HCT116 (cell line): Measurements from ENCODE around the gene AFF1. TPM values are rescaled to one million over a fixed set of nuclear protein-coding genes. Genes with fewer than 3 reads are reported as not detected.

Experiments
- ATAC-seq: fragments of 200-7000 bp; cut with Tn5 transposase; 2 replicates; pipeline ENCODE4 v1.9.1; 2020; ENCODE audit warnings: mild to moderate bottlenecking, moderate library complexity
- BruUV-seq: library from RNA; stranded (reverse); fragments of 400-500 nt; replicated peaks from 2 replicates; lab custom pipeline; 2021; lab: Mats Ljungman, UMichigan
- CTCF ChIA-PET: fragments of 300-600 bp; sonication (Branson Sonifier 250); formaldehyde crosslinking; loops from one replicate; lab custom pipeline; 2021; ENCODE audit warnings: antibody characterized with exemption; lab: Charles Lee
- POLR2A ChIA-PET: fragments of 300-600, 350-600 bp; sonication (Branson Sonifier 250); formaldehyde crosslinking; loops from one replicate; lab custom pipeline; 2021; ENCODE audit warnings: antibody characterized with exemption; lab: Charles Lee
- RAD21 ChIA-PET, 2 experiments: fragments of 300-600 bp; sonication (Branson Sonifier 250); formaldehyde crosslinking; loops; one replicate each; lab custom pipeline; 2023; ENCODE audit warnings: low total read pairs in 2 of 2; ENCODE audit not compliant: uncharacterized antibody in 2 of 2, unreplicated experiment in 2 of 2, low non-redundant PET in 1 of 2; lab: Charles Lee
- DNase-seq: peaks from one replicate; pipeline ENCODE4 v3.0.0-alpha.2; 2010; ENCODE audit warnings: low read depth, low spot score
- H2AFZ ChIP-seq: fragments of 200-600 bp; shearing (Covaris generic), sonication (generic); 2 replicates; pipeline ENCODE4 v1.6.1; 2017; ENCODE audit warnings: low read depth, mixed run types, mixed read lengths, antibody characterized with exemption, low read length; ENCODE audit not compliant: poor library complexity, severe bottlenecking
- H3K27ac ChIP-seq: 2 replicates; pipeline ENCODE4 v1.5.1; 2012; ENCODE audit warnings: low read depth, low read length
- H3K27me3 ChIP-seq: fragments of 200-600 bp; sonication (generic); 2 replicates; pipeline ENCODE4 v1.6.1; 2016; ENCODE audit warnings: mixed run types, low read length, mixed read lengths; ENCODE audit not compliant: insufficient read depth
- H3K36me3 ChIP-seq, 2 experiments: fragments of 200-500 bp in 1 of 2; fragments of 200-600 bp in 1 of 2; sonication (Bioruptor generic) in 1 of 2; sonication (generic) in 1 of 2; 2 replicates each; pipeline versions ENCODE4 v1.5.1 to v1.6.1; 2014 to 2016; ENCODE audit warnings: low read length in 2 of 2, inconsistent platforms in 1 of 2, mixed read lengths in 1 of 2, mixed run types in 1 of 2; ENCODE audit not compliant: insufficient read depth in 2 of 2, control insufficient read depth in 1 of 2
- H3K4me1 ChIP-seq, 2 experiments: fragments of 200-600 bp in 1 of 2; sonication (generic) in 1 of 2; 2 replicates each; pipeline versions ENCODE4 v1.5.1 to v1.6.1; 2012 to 2017; ENCODE audit warnings: low read length in 2 of 2, inconsistent platforms in 1 of 2, mild to moderate bottlenecking in 1 of 2, mixed read lengths in 1 of 2, mixed run types in 1 of 2, moderate library complexity in 1 of 2; ENCODE audit not compliant: insufficient read depth in 2 of 2, control insufficient read depth in 1 of 2
- H3K4me2 ChIP-seq: fragments of 200-600 bp; sonication (generic); 2 replicates; pipeline ENCODE4 v1.6.1; 2017; ENCODE audit warnings: mixed run types, low read length, mixed read lengths
- H3K4me3 ChIP-seq, 2 experiments: fragments of 200-600 bp in 1 of 2; sonication (generic) in 1 of 2; replicated peaks in 1 of 2; 2 replicates each; pipeline ENCODE4 v1.5.1; 2011 to 2016; ENCODE audit warnings: low read length in 2 of 2, control low read depth in 1 of 2, low read depth in 1 of 2, mild to moderate bottlenecking in 1 of 2, mixed read lengths in 1 of 2, mixed run types in 1 of 2
- H3K79me2 ChIP-seq: fragments of 200-600 bp; sonication (generic); 2 replicates; pipeline ENCODE4 v1.6.1; 2017; ENCODE audit warnings: mild to moderate bottlenecking, mixed run types, low read length, moderate library complexity, mixed read lengths; ENCODE audit not compliant: insufficient read depth
- H3K9ac ChIP-seq: fragments of 200-600 bp; sonication (generic); 2 replicates; pipeline ENCODE4 v1.6.1; 2016; ENCODE audit warnings: low read length, mixed read lengths
- H3K9me2 ChIP-seq: fragments of 200-600 bp; sonication (generic), shearing (Covaris generic); 2 replicates; pipeline ENCODE4 v1.6.1; 2017; ENCODE audit warnings: mixed run types, mild to moderate bottlenecking, moderate library complexity; ENCODE audit not compliant: insufficient read depth
- H3K9me3 ChIP-seq, 2 experiments: fragments of 200-500 bp in 1 of 2; fragments of 200-600 bp in 1 of 2; sonication (Bioruptor generic) in 1 of 2; sonication (generic) in 1 of 2; 2 replicates each; pipeline ENCODE4 v1.6.1; 2014 to 2017; ENCODE audit warnings: low read length in 2 of 2, mixed read lengths in 2 of 2, inconsistent platforms in 1 of 2, low read depth in 1 of 2, mild to moderate bottlenecking in 1 of 2, mixed run types in 1 of 2, moderate library complexity in 1 of 2; ENCODE audit not compliant: control insufficient read depth in 1 of 2, insufficient read depth in 1 of 2
- H4K20me1 ChIP-seq: fragments of 200-600 bp; sonication (generic), shearing (Covaris generic); 2 replicates; pipeline ENCODE4 v1.6.1; 2017; ENCODE audit warnings: mixed run types, mild to moderate bottlenecking, moderate library complexity; ENCODE audit not compliant: insufficient read depth
- ATF3 ChIP-seq: IDR thresholded peaks from 2 replicates; pipeline ENCODE4 v1.6.1; 2012
- CBX3 ChIP-seq: IDR thresholded peaks from 2 replicates; pipeline ENCODE4 v1.6.1; 2012; ENCODE audit warnings: low read depth
- CTCF ChIP-seq, 3 experiments: fragments of 200-600 bp in 1 of 3; sonication (generic) in 1 of 3; IDR thresholded peaks in 2 of 3; conservative IDR thresholded peaks in 1 of 3; 2 replicates each; pipeline ENCODE4 v1.5.1; 2012 to 2017; ENCODE audit warnings: low read depth in 2 of 3, low read length in 2 of 3, antibody characterized with exemption in 1 of 3, borderline replicate concordance in 1 of 3, control low read depth in 1 of 3, mild to moderate bottlenecking in 1 of 3, mixed read lengths in 1 of 3, mixed run types in 1 of 3, moderate library complexity in 1 of 3; ENCODE audit not compliant: insufficient read depth in 1 of 3
- EGR1 ChIP-seq: IDR thresholded peaks from 2 replicates; pipeline ENCODE4 v1.6.1; 2012; ENCODE audit warnings: low read depth
- EZH2 ChIP-seq: fragments of 200-600 bp; sonication (generic); IDR thresholded peaks from 2 replicates; pipeline ENCODE4 v1.6.1; 2017; ENCODE audit warnings: antibody characterized with exemption, mixed run types
- FOSL1 ChIP-seq: IDR thresholded peaks from 2 replicates; pipeline ENCODE4 v1.6.1; 2012; ENCODE audit warnings: low read depth
- JUND ChIP-seq: IDR thresholded peaks from 2 replicates; pipeline ENCODE4 v1.6.1; 2012
- MAX ChIP-seq: IDR thresholded peaks from 2 replicates; pipeline ENCODE4 v1.6.1; 2012
- POLR2A ChIP-seq: IDR thresholded peaks from 2 replicates; pipeline ENCODE4 v1.7.0; 2011; ENCODE audit warnings: borderline replicate concordance; ENCODE audit not compliant: insufficient read depth, insufficient read length; ENCODE audit errors: extremely low read depth
- POLR2AphosphoS5 ChIP-seq: IDR thresholded peaks from 2 replicates; pipeline ENCODE4 v1.6.1; 2011; ENCODE audit warnings: mild to moderate bottlenecking, low read depth, low read length, moderate library complexity
- REST ChIP-seq: IDR thresholded peaks from 2 replicates; pipeline ENCODE4 v1.6.1; 2012; ENCODE audit warnings: low read depth
- SIN3A ChIP-seq: IDR thresholded peaks from 2 replicates; pipeline ENCODE4 v1.6.1; 2012; ENCODE audit warnings: low read depth
- SP1 ChIP-seq: IDR thresholded peaks from 2 replicates; pipeline ENCODE4 v1.6.1; 2012; ENCODE audit warnings: low read depth
- SRF ChIP-seq: IDR thresholded peaks from 2 replicates; pipeline ENCODE4 v1.6.1; 2012; ENCODE audit warnings: low read depth
- TCF7L2 ChIP-seq: IDR thresholded peaks from 2 replicates; pipeline ENCODE4 v1.7.0; 2011; ENCODE audit warnings: borderline replicate concordance, inconsistent platforms; ENCODE audit not compliant: insufficient read depth, insufficient read length; ENCODE audit errors: extremely low read depth
- ZBTB33 ChIP-seq: IDR thresholded peaks from 2 replicates; pipeline ENCODE4 v1.6.1; 2011; ENCODE audit warnings: mild to moderate bottlenecking, low read length, moderate library complexity; ENCODE audit not compliant: insufficient replicate concordance; ENCODE audit errors: extremely low read depth
- ZFX ChIP-seq: fragments of 450-650 bp; IDR thresholded peaks from 2 replicates; pipeline ENCODE4 v1.6.1; 2017
- intact Hi-C: fragments of 100-400 bp; cut with micrococcal nuclease; formaldehyde crosslinking; loops from 2 replicates; pipeline ENCODE4 v1.10.0; 2022
- total RNA-seq: library from RNA; stranded (reverse); gene quantifications from one replicate; pipeline ENCODE4 v1.2.1, GENCODE V29; 2021; ENCODE audit not compliant: unreplicated experiment

Gene AFF1
- total RNA-seq, 1 experiment from 2014 or later: 43.1 TPM

- Histone ChIP-seq H3K4me1 (no peaks in the 10 kb centered on the region), H3K4me2 (no peak overlapping the region), H4K20me1 (no peaks in the 10 kb centered on the region), H3K9me2 (no peaks in the 10 kb centered on the region), H3K9me3 (no peaks in the 10 kb centered on the region), H3K36me3 (no peaks in the 10 kb centered on the region), H3K27me3 (no peaks in the 10 kb centered on the region), H3K4me3 (no peak overlapping the region), H3K79me2 (no peaks in the 10 kb centered on the region), H3K9ac (no peak overlapping the region), H3K27ac (no peak overlapping the region), H2AFZ (no peak overlapping the region)
- ChIA-PET RAD21 (no interaction called here), POLR2A (no interaction called here), CTCF (interaction anchor here (5.1 kb wide), 1 partner anchor 225 kb away, joined by 31 read pairs; no protein-coding TSS in a partner anchor)
- TF ChIP-seq SP1 (no peak), JUND (no peak), FOSL1 (no peak), CTCF (IDR thresholded peaks at IDR 0.05 in 2 of 3, conservative IDR thresholded peaks at IDR 0.05 in 1 of 3; ENCODE audit: borderline replicate concordance in 1 of 3, insufficient read depth in 1 of 3, low read depth in 2 of 3, low read length in 2 of 3) (no peak), POLR2A (no peak), TCF7L2 (no peak), ZBTB33 (no peak), EGR1 (no peak), REST (no peak), CBX3 (no peak), ATF3 (no peak), SIN3A (no peak), MAX (no peak), ZFX (no peak), POLR2AphosphoS5 (no peak), EZH2 (no peak), SRF (no peak)
- intact Hi-C loops: no loop called here
- BruUV-seq: no TSS peak
- ATAC-seq: no peak
- no peak for DNase-seq
Observed at GRCh38 chr4:87147116-87147515, 212.3 kb downstream of the AFF1 start.
